Right lobe of liver (tissue), 6 donors: ENCODE measurements around the gene SIK2. TPM values are rescaled to one million over a fixed set of nuclear protein-coding genes. Genes with fewer than 3 reads are reported as not detected.

Experiments used
- ATAC-seq, 4 donors: fragments of 200-7000 bp; cut with Tn5 transposase; one replicate each; pipeline ENCODE4 v1.9.1; 2020; ENCODE audit warnings: mild to moderate bottlenecking in 4 of 4, moderate library complexity in 4 of 4
- DNase-seq, 3 donors: peaks; one replicate each; pipeline ENCODE4 v3.0.0-alpha.2; 2020
- H3K27ac ChIP-seq, 3 donors: fragments of 200-600 bp; one replicate each; pipeline ENCODE4 v1.8.0; 2022
- H3K27me3 ChIP-seq, 2 donors: fragments of 200-600 bp; one replicate each; pipeline ENCODE4 v1.8.0; 2022
- H3K36me3 ChIP-seq, 4 donors: fragments of 200-600 bp; sonication (generic) in 1 of 4; one replicate each; pipeline versions ENCODE4 v1.5.1 to v1.8.0; 2017 to 2022; ENCODE audit warnings: control low read depth in 1 of 4
- H3K4me1 ChIP-seq, 4 donors: fragments of 200-600 bp; sonication (generic) in 1 of 4; one replicate each; pipeline versions ENCODE4 v1.5.1 to v1.8.0; 2017 to 2022; ENCODE audit warnings: control low read depth in 1 of 4
- H3K4me3 ChIP-seq, 3 donors: fragments of 200-600 bp; one replicate each; pipeline ENCODE4 v1.8.0; 2022
- H3K9me3 ChIP-seq, 4 donors: fragments of 200-600 bp; sonication (generic) in 1 of 4; one replicate each; pipeline versions ENCODE4 v1.5.1 to v1.8.0; 2017 to 2022; ENCODE audit warnings: control low read depth in 1 of 4
- CTCF ChIP-seq, 4 donors: fragments of 200-600 bp in 3 of 4; fragments of 450-650 bp in 1 of 4; IDR thresholded peaks; one replicate each; pipeline versions ENCODE4 v1.5.1 to v1.8.0; 2016 to 2022; ENCODE audit warnings: antibody characterized with exemption in 4 of 4, mild to moderate bottlenecking in 2 of 4
- POLR2A ChIP-seq: fragments of 450-650 bp; IDR thresholded peaks from one replicate; pipeline ENCODE4 v1.6.1; 2017; ENCODE audit warnings: antibody characterized with exemption, mild to moderate bottlenecking
- WGBS: methylation state at CpG from one replicate; pipeline ENCODE4 v1.1.6; 2018; ENCODE audit warnings: low coverage, low lambda C conversion rate; ENCODE audit not compliant: insufficient coverage; ENCODE audit errors: missing lambda C conversion rate; 5-methylcytosine and 5-hydroxymethylcytosine counted together
- intact Hi-C, 2 donors: fragments of 100-400 bp; cut with DNase I; formaldehyde crosslinking; loops; one replicate each; pipeline versions ENCODE4 v1.11.2 to v1.14.1; 2022
- total RNA-seq, 6 experiments: library from RNA; depleted of rRNA in 2 of 6; stranded (reverse); fragments of >200 nt in 2 of 6; fragmentation: NEBNext Ultra II Directional in 3 of 6; extraction: Animal tissue kit (Norgen Biotek cat#: 25700) in 3 of 6; gene quantifications; one replicate each; pipeline versions ENCODE4 v1.1.0 to v1.2.4, GENCODE V29; 2016 to 2023
- donor health status: DM: no; HTN: yes; CAD: no.
- donor health status: DM: no; HTN: no; CAD: no.
- donor health status: DM: no; HTN: no; CAD: no.
- donor health status: DM: no; HTN: yes; CAD: no.
- donor health status: DM: no; HTN: yes; CAD: no.

Gene SIK2
- total RNA-seq, 6 experiments from 2014 or later = 15.4 to 39.5 (median 26.4) TPM

- peak overlapping the region; percentile 58 to 94 (median 91) for H3K27ac ChIP-seq
- H3K4me3 ChIP-seq = peak overlapping the region in 2 of 3 donors; percentile 5 to 32
- H3K27me3 ChIP-seq = no peaks in the 10 kb centered on the region
- intact Hi-C loops = loop anchor here in 1 of 2 donors (10.0 kb wide), 1 partner anchor 172 kb away; the partner anchor contains the start of gene SIK2
- H3K4me1 ChIP-seq = peaks cover 0 to 67% (median 30%) of the 10 kb centered on the region in 4 donors
- DNase-seq (no peak), ATAC-seq (peak; percentile 1 to 11 (median 6))
- 11% methylated on average over 2 of the region's 6 CpGs for WGBS
- H3K9me3 ChIP-seq = no peaks in the 10 kb centered on the region
- TF ChIP-seq CTCF (IDR thresholded peaks at IDR 0.05) (no peak), POLR2A (no peak)
- H3K36me3 ChIP-seq = no peaks in the 10 kb centered on the region
These were observed 174.3 kb downstream of the SIK2 start for GRCh38 chr11:111776398-111777093.

- intact Hi-C loops = loop anchor here in 1 of 2 donors (10.0 kb wide), 1 partner anchor 173 kb away; the partner anchor contains the start of gene SIK2
- peak in 1 of 3 donors; percentile 79 for DNase-seq
- peak overlapping the region; percentile 58 to 94 (median 91) for H3K27ac ChIP-seq
- H3K4me3 ChIP-seq = peak overlapping the region in 2 of 3 donors; percentile 18 to 32
- no peaks in the 10 kb centered on the region for H3K9me3 ChIP-seq
- TF ChIP-seq POLR2A (peak; percentile 76), CTCF (IDR thresholded peaks at IDR 0.05) (peak; percentile 73 to 85 (median 80))
- H3K4me1 ChIP-seq = peaks cover 0 to 66% (median 28%) of the 10 kb centered on the region in 4 donors
- H3K36me3 ChIP-seq = no peaks in the 10 kb centered on the region
- no peaks in the 10 kb centered on the region for H3K27me3 ChIP-seq
- peak; percentile 70 to 83 (median 76) for ATAC-seq
- 37% methylated on average over 4 of the region's 4 CpGs for WGBS
These were observed 175.1 kb downstream of the SIK2 start for GRCh38 chr11:111777094-111778046.

GRCh38 chr11:111778047-111778558, 175.9 kb downstream of the SIK2 start:
- Histone ChIP-seq H3K27me3 (no peaks in the 10 kb centered on the region), H3K9me3 (no peaks in the 10 kb centered on the region), H3K4me3 (peak overlapping the region in 2 of 3 donors; percentile 17 to 32), H3K27ac (peak overlapping the region; percentile 58 to 94 (median 91)), H3K4me1 (peaks cover 0 to 61% (median 24%) of the 10 kb centered on the region in 4 donors), H3K36me3 (no peaks in the 10 kb centered on the region)
- no peak for TF ChIP-seq CTCF (IDR thresholded peaks at IDR 0.05)
- TF ChIP-seq POLR2A = peak; percentile 33
- intact Hi-C loops = loop anchor here in 1 of 2 donors (10.0 kb wide), 1 partner anchor 173 kb away; the partner anchor contains the start of gene SIK2
- ATAC-seq (peak; percentile 57 to 78 (median 72)), DNase-seq (no peak)
- WGBS = 30% methylated on average over 3 of the region's 3 CpGs

GRCh38 chr11:111779118-111779517, 176.9 kb downstream of the SIK2 start:
- no peak overlapping the region for H3K4me3 ChIP-seq
- WGBS = 20% methylated on average over 3 of the region's 6 CpGs
- no peaks in the 10 kb centered on the region for H3K9me3 ChIP-seq
- no peak for DNase-seq
- ATAC-seq = peak in 1 of 4 donors; percentile 1
- intact Hi-C loops = loop anchor here in 1 of 2 donors (10.0 kb wide), 1 partner anchor 174 kb away; the partner anchor contains the start of gene SIK2
- no peaks in the 10 kb centered on the region for H3K36me3 ChIP-seq
- H3K4me1 ChIP-seq = peaks cover 0 to 54% (median 19%) of the 10 kb centered on the region in 4 donors
- H3K27ac ChIP-seq = peak overlapping the region; percentile 58 to 94 (median 91)
- H3K27me3 ChIP-seq = no peaks in the 10 kb centered on the region
- TF ChIP-seq POLR2A = no peak
- no peak for TF ChIP-seq CTCF (IDR thresholded peaks at IDR 0.05)
